ACHN (cell line): ENCODE results near the gene BNIP2.
"Not testable (repeated sequence)": the region's sequence is repeated elsewhere in the genome, so short reads cannot be mapped to it uniquely, and the experiment has no call there.

Experiments
- DNase-seq: peaks from one replicate; pipeline ENCODE4 v3.0.0-alpha.2; 2015
- in situ Hi-C: cut with HindIII; loops from 2 replicates; pipeline ENCODE4 v1.10.0; 2017; ENCODE audit warnings: low sequenced_read_pairs, low pct_ligation_motif_present, low pct_unique_long_range_greater_than_20kb

The BNIP2 gene, protein sequence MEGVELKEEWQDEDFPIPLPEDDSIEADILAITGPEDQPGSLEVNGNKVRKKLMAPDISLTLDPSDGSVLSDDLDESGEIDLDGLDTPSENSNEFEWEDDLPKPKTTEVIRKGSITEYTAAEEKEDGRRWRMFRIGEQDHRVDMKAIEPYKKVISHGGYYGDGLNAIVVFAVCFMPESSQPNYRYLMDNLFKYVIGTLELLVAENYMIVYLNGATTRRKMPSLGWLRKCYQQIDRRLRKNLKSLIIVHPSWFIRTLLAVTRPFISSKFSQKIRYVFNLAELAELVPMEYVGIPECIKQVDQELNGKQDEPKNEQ

DNA sequence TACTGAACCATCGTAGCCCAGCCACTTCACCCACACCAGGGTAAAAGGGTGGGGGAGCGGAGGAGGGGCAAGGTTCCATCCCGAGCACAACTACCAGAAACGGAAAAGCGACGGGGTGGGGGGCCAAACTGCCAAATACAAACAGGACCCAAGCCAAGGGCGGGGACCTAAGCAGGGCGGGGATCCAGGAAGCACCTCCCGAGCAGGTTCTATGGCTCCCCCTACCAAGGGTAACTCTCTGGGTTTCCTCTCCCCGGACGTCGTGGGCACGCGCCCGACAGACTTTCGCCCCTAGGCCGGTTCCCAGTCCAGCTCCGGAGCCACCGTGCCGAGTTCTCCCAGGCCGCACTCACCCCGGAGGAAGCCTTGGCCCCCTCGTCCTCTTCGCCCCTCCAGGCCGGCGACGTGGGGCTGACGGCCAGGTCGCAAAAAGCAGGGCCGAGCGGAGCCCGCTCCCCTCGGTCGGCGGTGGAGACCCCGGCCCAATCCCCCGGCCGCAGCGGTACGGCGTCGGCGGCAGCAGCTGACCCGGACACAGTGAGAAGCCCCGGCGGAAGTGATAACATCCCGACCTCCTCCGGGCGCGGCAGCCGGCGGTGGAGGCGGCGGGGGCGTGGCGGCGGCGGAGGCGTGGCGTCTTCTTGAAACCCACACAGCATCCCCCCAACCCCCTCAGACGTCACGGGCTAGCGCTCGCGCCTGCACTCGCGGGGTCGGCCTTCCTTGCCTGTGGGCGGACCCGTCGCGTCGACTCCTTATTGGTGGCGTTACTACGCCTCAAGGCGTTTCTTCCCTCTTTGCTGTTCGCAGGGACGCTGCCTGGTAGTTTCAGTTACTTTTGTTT, at the start of gene BNIP2:
BNIP2 (minus strand) TSS at position 539 of the 844 bp plus-strand sequence. CDS start 6,863 bp downstream, outside the sequence.
- in situ Hi-C loops: no loop called here
- DNase-seq: peak; percentile 97

DNA sequence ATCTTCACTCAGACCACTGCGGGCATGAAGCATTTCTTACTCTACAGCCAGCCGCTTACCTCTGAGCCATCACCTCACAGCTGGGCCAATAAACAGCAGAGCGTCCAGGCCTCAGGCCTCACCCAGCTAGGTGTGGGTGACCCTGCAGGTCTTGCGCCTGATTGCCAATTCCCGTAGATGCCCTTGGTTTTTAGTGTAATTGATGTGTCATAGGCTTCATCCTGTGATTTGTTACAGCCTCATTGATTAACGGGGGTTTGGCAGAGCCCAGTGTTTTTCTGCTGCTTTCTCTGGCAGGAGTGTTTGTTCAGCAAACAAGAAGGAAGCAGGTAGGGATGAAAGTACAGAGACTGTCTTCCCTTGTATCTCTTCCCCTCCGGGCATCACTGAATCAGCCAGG, 49.6 kb upstream of the BNIP2 start:
- no peak for DNase-seq

DNA sequence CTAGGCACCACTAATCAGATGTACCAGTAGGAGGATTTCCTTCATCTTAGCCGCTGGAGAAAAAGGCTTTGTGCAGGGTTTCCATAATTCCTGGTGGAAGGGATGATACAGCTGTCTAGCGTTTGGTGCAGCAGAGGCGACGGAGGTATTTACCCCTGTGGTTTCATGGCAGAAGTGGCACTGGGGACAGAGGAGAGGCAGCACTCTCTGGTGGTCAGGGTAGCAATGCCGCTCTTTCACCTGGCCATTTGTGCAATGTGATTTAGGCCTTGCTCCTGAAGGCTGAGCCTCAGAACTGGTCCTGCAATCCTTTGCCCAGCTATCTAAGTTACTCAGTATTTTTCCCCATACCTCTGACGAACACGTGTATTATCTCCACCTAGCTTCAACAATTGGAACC, 47.1 kb upstream of the BNIP2 start:
- in situ Hi-C loops: no loop called here
- no peak for DNase-seq

More for the DNA sequence above, 49.6 kb upstream of the BNIP2 start:
- in situ Hi-C loops: no loop called here

DNA sequence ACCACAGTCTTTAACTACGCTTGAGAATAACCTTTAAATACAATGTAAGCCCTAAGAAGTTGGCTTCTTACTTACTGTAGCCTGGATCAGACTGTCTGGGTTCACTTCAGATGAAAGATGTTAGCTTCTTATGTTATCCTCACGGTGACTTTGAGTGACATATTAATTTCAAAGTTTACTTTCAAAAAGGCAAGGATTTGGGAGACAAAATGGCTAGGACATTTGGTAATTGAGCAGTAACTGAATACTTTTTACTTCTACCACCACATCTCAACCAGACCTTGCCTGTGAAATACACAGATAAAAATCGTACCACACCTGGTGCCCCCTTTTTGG, 36.0 kb upstream of the BNIP2 start:
- DNase-seq: no peak
- in situ Hi-C loops: no loop called here

DNA sequence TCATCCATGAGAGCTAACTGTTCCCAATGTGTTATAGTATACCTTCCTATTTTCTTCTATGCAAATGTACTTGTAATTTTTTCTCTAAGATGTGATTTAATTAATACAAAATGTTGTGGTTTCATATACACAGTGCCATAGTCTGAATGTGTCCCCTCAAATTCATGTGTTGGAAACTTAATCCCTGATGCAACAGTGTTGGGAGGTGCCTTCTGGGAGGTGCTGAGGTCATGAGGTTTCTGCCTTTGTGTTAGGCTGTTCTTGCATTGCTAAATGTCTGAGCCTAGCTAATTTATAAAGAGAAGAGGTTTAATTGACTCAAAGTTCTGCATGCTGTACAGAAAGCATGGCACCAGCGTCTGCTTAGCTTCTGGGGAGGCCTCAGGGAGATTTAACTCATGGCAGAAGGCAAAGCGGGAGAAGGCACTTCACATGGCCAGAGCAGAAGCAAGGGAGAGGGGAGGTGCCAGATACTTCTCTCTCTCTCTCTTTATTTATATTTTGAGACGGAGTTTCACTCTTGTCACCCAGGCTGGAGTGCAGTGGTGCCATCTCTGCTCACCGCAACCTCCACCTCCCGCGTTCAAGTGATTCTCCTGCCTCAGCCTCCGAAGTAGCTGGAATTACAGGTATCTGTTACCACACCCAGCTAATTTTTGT, 34.7 kb upstream of the BNIP2 start:
- DNase-seq: no peak
- in situ Hi-C loops: no loop called here

DNA sequence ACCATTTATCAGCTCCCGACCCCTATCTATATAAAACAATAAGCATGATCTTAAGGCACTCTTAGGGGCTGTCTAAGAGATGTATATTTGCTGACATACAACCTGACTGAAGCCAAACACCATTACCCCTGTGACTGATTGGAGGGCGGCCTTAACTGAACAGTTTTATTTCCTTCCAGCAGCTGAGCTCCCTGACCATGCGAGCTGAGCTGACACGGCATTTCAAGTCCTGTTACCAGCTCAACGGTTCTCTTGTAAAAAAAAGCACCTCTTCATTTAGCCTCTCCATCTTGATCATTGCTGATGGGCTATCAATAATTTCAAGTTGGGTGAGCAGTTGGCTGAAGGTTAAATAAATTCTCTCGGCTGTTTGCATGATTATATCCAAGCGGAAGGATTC, 33.4 kb upstream of the BNIP2 start:
- DNase-seq: no peak
- in situ Hi-C loops: no loop called here

DNA sequence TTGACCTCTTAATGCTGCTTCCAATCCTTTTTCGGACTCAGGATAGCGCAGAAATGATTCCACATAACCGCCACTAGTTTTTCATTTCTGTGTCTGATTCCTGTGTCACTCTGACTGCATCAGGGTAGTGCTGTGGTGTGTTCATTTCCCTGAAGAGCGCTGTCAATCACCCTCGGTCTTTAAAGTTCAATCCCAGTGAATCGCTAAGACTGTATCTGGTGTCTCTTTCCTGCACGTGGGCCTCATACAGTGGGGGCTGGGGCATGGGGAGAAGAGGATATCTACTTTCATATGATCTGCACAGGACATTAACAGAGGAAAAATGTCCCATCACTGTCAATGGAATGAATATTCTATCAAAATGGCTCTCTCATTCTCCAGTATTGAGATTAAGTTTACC, 32.9 kb upstream of the BNIP2 start:
- no peak for DNase-seq
- in situ Hi-C loops: no loop called here

DNA sequence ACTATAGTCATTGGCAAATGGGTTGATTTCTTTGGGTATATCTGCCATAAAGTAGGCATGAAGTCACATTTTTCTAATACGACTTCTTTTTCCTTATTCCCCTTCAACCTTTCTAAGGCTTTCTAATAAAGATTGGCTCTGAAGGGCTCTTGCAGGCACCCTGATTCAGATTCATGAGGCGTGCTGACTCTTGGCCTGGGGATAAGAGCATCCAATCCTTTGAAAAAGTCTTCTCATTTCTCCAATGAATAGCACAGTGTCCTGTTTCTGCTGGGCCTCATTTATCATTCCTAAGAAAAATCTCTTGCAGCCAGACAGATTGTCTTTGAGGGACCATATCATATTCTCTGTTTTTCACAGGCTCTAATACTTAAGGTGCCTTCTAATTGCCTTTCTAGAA, 32.3 kb upstream of the BNIP2 start:
- in situ Hi-C loops: no loop called here

DNA sequence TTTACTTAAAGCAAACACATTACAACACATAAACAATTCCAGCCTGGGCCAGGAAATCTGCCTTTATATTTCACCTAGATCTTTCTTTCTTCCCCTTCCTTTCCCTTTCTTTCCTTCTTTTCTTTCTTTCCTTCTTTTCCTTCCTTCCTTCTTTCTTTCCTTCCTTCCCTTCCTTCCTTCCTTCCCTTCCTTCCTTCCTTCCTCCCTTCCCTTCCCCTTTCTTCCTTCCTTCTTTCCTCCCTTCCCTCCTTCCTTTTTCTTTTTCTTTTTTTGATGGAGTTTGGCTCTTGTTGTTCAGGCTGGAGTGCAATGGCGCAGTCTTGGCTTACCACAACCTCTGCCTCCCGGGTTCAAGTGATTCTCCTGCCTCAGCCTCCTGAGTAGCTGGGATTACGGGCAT, 24.1 kb upstream of the BNIP2 start:
- in situ Hi-C loops: no loop called here
- DNase-seq: no peak

More for the DNA sequence above, 32.3 kb upstream of the BNIP2 start:
- no peak for DNase-seq

DNA sequence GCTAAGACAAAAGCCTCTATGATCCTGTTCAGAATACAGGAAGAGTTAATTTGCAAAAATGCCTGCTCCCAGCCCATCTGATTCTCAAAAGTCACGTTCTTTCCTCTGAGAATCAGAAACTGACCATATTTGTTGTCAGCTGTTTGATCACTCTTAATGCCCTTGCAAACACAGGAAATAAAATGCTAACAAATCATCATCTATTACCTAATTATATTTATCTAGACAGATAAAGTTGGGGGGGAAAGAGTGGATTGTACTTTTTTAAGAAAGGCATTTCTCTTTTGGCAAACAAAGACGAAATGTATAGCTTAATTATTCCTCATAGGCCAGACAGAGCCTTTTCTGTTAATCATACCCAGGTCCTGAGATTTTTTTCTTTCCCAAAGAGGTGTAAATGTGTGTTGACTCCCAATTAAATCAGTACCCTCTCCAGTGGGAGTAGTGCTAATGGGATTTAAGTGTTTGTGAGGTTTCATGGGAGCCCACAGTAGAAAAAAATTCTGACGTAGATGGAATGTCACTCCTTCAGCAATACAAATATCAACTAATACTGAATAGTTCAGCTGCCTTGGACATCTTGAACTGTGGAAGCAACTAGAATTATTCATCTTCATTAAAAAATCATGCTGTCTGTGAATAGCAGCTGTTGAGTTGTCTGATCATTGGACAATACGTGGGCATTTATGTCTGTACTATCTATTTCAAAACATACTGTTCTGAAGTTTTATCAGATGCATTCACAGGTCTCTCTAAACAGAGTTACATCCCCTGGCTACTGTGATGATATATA, 22.5 kb upstream of the BNIP2 start:
- in situ Hi-C loops: no loop called here
- DNase-seq: no peak

DNA sequence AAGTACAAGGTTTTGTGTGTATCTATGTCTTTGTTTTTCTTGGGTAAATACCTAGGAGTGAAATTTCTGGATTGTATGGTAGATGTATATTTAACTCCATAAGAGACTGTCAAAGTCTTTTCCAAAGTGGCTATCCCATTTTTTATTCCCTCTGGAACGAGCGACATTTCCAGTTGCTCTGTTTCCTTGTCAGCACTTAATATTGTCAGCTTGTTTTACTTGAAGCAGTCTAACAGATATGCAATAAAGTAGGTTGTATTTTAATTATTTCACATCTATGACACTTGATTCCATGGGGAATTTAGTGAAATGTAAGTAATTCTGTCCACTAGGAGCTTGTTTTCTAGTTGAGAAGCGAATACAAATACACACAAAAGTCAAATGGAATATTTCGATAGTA, 18.5 kb upstream of the BNIP2 start:
- DNase-seq: no peak
- in situ Hi-C loops: no loop called here

DNA sequence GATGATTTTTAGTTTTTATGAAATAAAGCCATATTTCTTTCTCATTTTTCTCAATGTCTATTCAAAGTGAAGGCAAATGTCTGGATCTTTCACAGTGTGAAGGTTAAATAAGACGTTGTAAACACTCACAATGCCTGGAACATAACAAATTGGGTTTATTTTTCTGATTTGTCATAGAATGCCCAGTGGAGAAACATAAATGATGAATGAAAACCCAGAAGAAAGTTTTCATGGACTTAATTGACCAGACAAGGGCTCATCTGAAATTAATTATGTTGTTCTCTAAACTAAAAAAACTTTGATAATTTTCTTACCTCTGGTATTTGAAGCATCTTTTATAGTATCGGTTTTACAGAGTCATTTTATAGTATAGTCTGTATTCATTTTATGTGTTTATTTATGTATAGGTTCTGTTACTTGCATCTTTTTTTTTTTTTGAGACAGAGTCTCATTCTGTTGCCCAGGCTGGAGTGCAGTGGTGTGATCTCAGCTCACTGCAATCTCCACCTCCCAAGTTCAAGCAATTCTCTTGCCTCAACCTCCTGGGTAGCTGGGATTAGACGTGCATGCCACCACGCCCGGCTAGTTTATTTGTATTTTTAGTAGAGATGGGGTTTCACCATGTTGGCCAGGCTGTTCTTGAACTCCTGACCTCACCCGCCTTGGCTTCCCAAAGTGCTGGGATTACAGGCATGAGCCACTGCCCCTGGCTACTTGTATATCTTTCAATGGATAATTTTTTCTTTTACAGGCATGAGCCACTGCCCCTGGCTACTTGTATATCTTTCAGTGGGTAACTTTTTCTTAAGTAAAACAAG, 15.1 kb upstream of the BNIP2 start:
- in situ Hi-C loops: no loop called here
- no peak for DNase-seq

DNA sequence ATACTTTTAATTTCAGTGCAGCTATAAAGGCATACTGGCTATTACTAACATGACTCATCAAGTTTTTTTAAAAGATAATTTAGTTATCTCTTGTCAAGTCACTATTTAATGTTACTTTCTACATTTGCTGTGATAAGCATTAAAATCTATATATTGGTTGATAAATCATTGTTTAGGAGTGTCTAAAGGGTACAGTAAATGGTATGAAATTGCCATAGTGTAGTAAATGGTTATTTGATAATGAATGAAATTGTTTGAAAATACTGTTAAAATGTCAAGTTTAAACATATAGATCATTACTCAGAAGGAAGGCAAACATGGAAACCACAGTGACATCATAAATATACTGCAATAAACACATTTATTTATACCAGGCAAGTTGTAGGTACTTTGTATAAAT, 13.2 kb upstream of the BNIP2 start:
- no peak for DNase-seq
- in situ Hi-C loops: no loop called here

DNA sequence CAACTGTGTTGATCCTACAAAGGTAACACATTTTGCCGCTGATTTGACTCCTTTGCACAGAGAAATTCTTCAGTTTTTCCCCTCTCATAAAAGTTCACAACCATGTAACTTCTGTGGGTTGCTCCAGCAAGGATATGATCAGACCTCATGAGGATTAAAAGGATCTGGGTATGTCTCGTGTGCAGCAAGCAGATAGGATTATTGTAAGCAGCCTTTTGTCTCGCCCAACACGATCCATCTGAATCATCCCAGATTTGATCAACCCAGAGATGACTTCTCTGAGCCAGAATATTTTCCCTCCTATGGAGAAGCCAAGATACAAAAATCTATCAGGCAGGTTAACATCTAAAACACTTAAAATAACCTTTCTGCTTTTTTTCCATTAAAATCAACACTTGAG, 12.8 kb upstream of the BNIP2 start:
- in situ Hi-C loops: no loop called here
- DNase-seq: no peak

DNA sequence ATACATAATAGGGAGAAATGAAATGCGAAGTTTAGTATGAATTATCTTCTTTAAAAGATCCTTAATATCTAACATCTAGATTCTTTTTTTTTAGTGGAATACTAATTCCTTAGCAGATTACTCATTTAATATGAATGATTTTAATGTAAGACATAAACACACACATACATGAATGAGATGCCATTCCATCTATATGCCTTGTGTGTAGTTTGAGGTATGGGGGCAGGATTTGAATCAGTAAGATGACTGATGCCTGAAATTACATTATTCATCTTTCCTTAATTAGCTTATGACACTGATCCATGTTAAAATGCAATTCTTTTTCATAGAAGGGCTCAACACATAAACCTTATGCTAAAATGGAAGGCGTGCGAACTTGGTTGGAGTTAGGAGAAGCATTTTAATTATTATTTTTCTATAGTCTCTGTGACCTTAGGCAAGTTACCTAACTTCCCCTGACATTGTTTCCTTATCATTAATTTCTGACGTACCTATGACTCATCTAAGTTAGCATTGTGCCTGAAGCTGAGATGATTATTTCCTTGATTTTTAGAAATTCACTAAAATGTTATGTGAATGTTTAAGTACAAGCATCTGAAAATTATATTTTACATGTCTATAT, 10.8 kb upstream of the BNIP2 start:
- in situ Hi-C loops: no loop called here
- DNase-seq: no peak

DNA sequence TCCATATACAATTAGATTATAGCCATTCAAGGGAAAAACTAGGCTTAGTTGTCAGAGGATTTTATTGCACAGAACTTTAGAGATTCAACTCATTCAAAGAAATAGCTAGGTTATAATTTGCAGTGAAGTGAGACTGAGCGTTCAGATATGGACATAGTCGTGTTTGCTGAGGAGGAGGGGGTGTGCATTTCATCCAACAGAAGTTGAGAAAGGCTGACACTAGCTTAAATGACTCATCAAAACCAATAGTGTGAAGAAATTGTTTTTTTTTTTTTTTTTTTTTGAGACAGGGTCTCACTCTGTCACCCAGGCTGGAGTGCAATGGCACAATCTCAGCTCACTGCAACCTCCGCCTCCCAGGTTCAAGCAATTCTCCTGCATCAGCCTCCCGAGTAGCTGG, 8.9 kb upstream of the BNIP2 start:
- DNase-seq, in situ Hi-C loops: not testable (repeated sequence)

DNA sequence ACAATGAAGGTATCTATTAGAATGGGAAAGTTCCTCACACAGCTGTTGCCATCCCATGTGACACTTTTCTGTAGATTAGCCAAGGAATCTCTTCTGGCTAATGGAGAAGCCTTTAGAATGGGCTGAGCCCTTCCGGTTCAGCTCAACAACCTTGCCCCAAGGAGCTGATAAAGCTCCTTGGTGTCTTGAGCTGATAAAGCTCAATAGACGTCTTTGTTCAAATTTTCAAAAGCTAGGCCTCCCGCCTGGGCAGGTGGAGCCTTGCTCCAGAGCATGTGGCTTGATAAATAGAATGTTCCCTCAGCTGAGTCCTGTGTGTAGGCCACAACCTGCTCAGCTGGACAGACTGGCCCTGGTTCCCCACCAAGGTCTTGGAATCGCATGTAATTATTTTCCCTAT, 7.2 kb upstream of the BNIP2 start:
- DNase-seq: no peak
- in situ Hi-C loops: no loop called here

DNA sequence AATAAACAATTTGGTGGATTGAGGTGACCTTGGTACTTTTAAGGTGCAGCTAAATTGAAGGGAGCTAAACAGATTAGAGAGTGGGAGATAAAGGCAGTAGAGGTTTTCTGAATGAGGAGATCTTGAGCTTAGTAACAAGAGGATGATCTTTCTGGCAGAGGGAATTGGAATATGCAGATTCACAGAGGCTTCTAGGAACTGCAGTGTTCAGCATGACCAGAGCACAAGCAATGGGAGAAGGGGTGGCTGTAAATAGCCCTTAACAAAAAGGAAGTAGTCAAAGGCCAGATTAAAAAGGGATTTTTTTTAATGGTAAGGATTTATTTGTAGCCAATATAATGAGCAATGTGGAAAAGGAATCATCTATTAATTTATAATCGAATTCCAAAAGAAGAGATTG, 5.7 kb upstream of the BNIP2 start:
- DNase-seq: no peak
- in situ Hi-C loops: no loop called here
